ENCODE measurements around the gene SPRN.

GRCh38 chr10:133459454-133460207 lies 35.2 kb upstream of the SPRN start:
- TF ChIP-seq POLR2A (IDR thresholded peaks at IDR 0.05; ENCODE audit: low read depth, low read length) (no peak), RFX5 (IDR thresholded peaks at IDR 0.05; ENCODE audit: low read depth, low read length) (no peak), CTCF (conservative IDR thresholded peaks at IDR 0.05; ENCODE audit: low read depth, low read length) (no peak), MAZ (IDR thresholded peaks at IDR 0.05; ENCODE audit: borderline replicate concordance, low read depth, low read length) (no peak)

Data from IMR-90 (cell line).